GM12865 (cell line): Measurements from ENCODE around the gene NFATC2.

Source experiments
- DNase-seq: peaks from one replicate; pipeline ENCODE4 v3.0.0; 2010; ENCODE audit warnings: low read depth
- H3K4me3 ChIP-seq: 2 replicates; pipeline ENCODE4 v1.5.1; 2011; ENCODE audit warnings: mild to moderate bottlenecking, low read depth, low read length, control low read depth
- TF ChIP-seq, protein P1 (sequence below): IDR thresholded peaks from 2 replicates; pipeline ENCODE4 v1.5.1; 2011; ENCODE audit warnings: low read length, control low read depth, low read depth, inconsistent platforms; ENCODE audit not compliant: insufficient read depth; ENCODE audit errors: missing control alignments

NFATC2 gene

DNA sequence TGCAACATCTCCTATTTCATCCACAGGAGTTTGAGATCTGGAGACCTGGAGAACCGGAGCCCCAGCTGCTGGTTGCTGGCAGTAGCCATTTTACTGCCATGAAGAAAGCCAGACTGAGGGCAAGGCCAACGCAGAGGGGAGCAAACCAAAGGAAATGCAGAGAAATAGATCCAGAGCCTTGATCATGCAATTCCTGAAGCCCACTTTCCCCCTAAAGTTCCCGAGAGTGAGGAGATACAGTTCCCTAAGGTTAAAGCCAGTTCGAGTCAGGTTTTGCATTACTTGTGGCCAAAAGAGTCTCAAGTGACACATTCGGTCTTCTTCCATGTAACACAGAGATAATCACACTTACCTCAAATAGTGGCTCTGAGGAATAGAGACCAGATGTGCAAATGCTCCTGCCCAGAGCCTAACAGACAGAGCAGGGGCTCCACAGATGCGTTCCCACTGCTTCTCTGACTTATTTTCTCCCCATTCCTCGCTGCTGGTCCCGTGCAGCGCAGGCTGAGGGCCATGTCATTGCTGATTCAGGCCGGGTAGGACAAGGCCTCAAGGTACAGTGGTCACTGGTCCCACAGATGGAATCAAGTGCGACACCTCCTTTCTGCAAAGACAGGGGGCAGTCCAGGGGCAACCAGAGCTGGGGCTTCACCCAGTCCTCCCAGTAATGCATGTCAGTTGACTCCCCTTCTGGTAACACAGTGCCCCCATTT lies 35.1 kb upstream of the NFATC2 start:
- no peak overlapping the region for H3K4me3 ChIP-seq
- TF ChIP-seq, protein P1, sequence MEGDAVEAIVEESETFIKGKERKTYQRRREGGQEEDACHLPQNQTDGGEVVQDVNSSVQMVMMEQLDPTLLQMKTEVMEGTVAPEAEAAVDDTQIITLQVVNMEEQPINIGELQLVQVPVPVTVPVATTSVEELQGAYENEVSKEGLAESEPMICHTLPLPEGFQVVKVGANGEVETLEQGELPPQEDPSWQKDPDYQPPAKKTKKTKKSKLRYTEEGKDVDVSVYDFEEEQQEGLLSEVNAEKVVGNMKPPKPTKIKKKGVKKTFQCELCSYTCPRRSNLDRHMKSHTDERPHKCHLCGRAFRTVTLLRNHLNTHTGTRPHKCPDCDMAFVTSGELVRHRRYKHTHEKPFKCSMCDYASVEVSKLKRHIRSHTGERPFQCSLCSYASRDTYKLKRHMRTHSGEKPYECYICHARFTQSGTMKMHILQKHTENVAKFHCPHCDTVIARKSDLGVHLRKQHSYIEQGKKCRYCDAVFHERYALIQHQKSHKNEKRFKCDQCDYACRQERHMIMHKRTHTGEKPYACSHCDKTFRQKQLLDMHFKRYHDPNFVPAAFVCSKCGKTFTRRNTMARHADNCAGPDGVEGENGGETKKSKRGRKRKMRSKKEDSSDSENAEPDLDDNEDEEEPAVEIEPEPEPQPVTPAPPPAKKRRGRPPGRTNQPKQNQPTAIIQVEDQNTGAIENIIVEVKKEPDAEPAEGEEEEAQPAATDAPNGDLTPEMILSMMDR: no peak
- no peak for DNase-seq

DNA sequence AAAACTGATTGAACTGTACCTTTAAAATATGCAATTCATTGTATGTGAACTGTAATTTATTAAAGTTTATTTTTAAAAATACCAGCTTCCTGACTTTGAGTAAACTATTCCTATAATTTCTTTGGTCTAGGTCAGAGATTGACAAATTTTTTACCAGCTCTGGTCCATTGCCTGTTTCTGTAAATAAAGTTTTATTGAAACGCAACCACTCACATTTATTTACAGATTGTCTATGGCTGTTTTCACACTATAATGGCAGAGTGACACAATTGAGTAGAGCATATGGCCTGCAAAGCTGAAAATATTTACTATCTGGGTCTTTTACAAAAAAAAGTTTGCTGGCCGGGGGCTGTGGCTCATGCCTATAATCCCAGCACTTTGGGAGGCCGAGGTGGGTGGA lies 33.0 kb upstream of the NFATC2 start:
- TF ChIP-seq, protein P1: no peak
- no peak for DNase-seq
- H3K4me3 ChIP-seq: no peak overlapping the region

DNA sequence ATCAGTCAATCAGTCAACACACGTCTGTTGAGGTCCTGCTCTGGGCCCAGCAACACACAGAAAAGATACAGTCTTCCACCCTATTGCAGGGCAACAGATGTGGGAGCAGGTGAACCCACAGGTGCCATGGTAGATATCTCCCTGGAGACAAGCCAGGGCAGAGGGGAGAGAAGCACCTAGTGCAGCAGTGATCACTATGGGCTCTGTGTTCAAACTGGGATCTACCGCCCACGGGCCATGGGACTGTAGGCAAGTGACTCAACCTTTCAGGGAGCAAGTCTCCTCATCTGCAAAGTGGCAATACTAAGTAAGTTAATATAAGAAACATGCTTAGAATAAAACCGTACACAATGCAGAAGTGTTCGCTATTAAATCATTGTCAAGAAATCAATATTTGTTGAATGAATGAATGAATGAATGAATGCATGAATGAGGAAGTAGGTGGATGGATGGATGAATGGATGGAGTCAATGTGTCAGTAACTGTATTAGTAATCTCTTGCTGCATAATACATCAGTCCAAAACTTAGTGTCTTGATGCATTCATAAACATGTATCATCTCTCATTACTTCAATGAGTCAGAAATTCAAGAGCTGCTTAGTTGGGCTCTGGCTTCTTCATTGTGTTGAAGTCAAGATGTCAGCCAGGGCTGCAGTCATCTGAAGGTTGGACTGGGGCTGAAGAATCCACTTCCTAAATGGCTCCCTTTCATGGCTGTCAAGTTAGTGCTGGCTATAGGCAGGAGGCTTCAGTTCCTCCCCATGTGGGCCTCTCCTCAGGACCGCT lies 31.9 kb upstream of the NFATC2 start:
- no peak overlapping the region for H3K4me3 ChIP-seq
- TF ChIP-seq, protein P1: no peak
- DNase-seq: no peak

DNA sequence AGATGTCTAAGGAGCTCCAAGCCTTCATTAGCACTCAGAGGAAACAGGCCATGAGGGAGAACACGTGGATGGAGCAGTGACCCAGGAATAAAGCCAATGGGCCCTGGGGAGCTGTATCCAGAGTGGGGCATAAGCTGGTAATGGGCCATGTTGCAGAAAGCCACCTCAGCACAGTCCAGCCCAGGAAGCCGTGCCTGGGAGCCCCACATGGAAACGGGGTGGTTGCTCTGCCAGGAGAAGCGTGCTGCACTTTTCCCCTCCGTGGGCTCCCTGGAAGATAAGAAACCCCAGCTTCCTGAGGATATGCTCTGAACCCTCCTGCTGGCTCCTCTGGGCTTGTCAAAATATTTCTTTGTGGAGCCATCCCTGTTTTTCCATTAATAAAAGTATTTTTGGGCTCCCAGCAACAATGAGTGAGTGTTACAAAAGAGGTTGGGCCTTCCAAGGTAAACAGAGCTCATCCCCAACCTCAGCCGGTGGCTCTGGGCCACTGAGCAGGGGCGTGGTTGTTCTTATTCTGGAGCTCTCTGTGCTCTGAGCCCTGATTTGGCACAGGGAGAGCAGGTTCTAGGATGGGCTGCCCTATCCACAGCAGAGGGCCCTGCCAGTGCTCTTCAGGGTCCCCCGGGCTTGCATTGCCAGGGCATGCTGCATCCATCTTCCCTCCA lies 31.2 kb upstream of the NFATC2 start:
- TF ChIP-seq, protein P1: no peak
- H3K4me3 ChIP-seq: no peak overlapping the region
- DNase-seq: no peak

DNA sequence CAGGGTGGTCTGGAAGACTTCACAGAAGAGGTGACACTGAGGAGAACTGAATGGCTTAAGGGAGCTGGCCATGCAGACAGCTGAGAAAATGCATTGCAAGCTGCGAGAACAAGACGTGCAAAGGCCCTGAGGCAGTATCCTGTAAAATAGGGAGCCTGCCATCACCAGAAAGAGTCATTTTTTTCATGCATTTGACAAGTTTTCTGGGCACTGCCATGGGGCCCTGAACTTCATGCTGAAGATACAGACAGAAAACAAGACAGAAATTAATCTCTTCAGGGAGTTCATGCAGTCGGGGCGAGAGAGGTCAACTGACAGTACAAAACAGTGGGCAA lies 28.9 kb upstream of the NFATC2 start:
- TF ChIP-seq, protein P1: no peak
- no peak overlapping the region for H3K4me3 ChIP-seq
- DNase-seq: no peak

DNA sequence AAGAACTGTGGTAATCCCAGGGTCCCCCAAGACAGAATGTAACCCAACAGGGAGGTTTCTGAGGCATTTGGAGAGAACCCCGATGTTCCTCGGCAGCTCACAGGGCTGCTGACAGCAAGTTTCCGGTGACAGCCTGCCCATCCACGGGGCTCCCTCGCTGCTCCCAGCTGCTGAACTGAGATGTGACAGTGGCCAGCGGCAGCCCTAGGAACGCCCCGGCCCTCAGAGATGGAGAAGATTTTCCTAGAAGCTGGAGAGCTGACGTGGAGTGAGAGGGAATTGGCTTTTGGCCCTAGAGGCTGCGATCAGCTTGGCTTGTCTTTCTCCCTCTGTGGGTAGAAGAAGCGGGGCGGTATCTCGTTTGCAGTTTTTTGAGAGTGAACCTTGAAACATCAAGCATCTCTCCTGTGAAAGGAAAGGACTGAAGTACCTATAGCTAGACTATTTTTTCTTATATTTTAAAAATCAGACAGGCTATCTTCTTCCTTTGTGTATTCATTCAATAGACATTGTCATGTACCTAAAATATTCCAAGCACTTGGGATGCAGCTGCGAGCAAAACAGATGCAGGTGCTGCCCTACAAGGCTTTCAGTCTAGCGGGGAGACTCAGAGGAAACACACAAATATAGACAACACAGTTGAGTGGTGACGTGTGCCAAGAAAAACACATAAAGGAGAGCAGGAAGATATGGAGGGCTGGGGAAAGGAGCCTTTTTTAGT lies 28.4 kb upstream of the NFATC2 start:
- H3K4me3 ChIP-seq: no peak overlapping the region
- DNase-seq: no peak
- TF ChIP-seq, protein P1: no peak
